Right ventricle myocardium superior (tissue), 1 donor: ENCODE data around the gene KRT71. TPM values are rescaled to one million over a fixed set of nuclear protein-coding genes. Genes with fewer than 3 reads are reported as not detected.
A peak's percentile ranks its signal among the peaks of the same experiment; 100 is the strongest.

Experiments used
- ATAC-seq: fragments of 200-7000 bp; cut with Tn5 transposase; one replicate; pipeline ENCODE4 v1.9.1; 2020; ENCODE audit warnings: mild to moderate bottlenecking; ENCODE audit not compliant: poor library complexity
- DNase-seq: peaks from one replicate; pipeline ENCODE4 v3.0.0-alpha.2; 2020
- intact Hi-C: fragments of 100-400 bp; cut with DNase I; formaldehyde crosslinking; loops from one replicate; pipeline ENCODE4 v1.11.2; 2022
- total RNA-seq: library from RNA; stranded (reverse); fragmentation: NEBNext Ultra II Directional; extraction: Animal tissue kit (Norgen Biotek cat#: 25700); gene quantifications from one replicate; pipeline ENCODE4 v1.2.1, GENCODE V29; 2021
- donor health status: DM: no; HTN: yes; CAD: no; lungs with severe emphysema.

The KRT71 gene
- total RNA-seq, 1 donor from 2014 or later = not detected

DNA sequence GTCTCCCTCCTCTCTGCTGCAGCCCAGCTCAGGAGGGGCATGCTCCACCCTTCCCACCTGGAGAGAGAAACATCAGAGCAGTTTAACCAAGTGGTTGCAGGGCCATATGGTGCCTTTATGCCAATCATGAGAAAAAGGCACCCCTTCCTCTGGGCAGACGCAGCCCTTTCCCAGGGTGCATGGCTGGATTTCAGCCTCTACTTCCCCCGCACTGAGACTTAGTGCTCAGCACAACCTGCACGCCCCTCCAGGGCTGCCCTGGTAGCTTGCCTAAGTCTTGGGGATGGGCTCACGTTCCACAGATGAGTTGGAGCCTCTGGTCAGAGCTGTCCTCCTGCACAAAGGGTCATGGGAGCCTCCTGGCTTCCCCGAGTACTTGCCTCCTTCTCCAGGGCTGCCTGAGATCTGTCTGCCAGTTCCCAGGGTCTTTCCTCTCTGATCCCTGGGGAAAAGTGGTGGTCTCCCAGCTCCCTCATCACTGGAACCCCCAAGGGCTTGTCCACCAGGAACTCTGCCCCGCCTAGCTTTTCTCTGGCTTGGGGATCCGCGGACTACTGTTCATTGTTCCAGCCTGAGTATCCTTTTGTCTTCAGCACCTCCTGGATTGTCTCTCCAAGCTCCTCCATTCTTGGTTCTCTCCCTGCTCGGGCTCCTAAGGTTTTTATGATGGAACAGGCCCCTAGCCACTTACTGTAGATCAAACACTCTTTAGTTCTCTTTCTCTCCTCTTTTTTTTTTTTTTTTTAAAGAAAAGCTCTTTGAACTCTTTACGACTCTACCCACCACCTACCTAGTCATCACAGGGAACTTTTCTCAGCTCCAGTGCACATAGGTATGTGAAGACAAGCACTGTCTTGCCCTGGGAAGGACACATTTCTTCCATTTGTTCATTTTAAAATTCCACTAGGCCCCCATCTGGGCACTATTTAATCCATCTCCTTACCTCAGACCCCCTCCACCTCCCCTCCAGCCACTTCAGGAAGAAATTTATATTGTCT lies 26.8 kb upstream of the KRT71 start:
- DNase-seq (no peak), ATAC-seq (no peak)
- intact Hi-C loops = loop anchor here (10.0 kb wide), 1 partner anchor 425 kb away; no protein-coding TSS in a partner anchor

DNA sequence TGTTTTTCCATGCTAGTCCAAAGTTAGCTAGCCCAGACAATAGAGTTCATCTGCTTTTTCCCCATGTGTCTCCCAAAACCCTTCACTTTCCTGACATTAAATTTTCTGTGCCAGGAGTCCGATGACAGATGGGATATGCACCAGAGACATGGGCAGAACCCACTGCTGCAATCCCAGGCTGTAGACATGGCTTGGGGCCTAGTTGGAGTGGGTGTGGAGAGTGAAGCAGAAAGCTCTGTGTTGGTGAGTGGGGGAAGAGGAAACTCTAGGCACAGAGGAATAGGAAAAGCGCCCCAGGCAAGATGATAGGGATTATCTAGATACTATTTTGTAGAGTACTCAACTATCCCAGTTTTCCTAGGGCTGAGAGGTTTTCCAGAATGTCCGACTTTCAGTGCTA lies 25.5 kb upstream of the KRT71 start:
- ATAC-seq = no peak
- intact Hi-C loops = no loop called here
- no peak for DNase-seq

DNA sequence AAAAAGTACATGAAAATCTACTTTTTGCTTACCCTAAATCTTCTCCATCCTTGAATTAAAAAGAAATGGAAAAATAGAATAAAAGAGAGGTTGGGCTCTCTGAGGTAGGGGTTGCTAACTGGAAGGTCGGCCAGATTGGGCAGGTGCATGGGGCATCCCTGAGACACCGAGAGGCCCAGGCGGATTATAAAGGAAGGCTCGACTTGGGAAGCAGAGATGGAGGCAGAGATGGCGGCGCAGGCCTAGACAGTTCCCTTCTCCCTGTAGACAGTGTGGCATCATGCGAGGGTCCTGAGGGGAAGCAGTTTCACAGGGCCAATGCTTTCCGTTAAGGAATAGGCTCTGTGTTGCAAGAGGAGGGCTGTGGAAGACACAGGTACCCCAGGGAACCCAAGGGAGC lies 24.4 kb upstream of the KRT71 start:
- no peak for DNase-seq
- intact Hi-C loops = no loop called here
- ATAC-seq = no peak

DNA sequence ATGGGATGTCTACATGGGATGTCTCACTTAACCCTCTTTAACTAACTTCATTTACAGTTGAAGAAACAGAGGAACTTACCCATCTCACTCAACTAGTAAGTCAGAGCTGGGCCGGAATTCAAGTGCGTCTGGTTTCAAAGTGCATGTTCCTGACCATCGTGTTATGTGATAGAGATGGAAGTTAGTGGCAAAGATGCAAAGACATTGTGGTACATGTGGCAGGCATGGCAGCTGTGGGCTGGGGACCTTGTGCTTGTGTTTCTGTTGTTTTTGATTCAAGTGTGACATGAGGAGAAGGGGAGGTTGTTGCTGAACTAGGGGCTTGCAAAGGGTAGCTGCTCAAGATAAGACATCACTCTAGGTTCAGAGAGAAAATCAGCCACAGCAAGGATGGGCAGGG lies 23.0 kb upstream of the KRT71 start:
- intact Hi-C loops = no loop called here
- no peak for ATAC-seq
- no peak for DNase-seq

DNA sequence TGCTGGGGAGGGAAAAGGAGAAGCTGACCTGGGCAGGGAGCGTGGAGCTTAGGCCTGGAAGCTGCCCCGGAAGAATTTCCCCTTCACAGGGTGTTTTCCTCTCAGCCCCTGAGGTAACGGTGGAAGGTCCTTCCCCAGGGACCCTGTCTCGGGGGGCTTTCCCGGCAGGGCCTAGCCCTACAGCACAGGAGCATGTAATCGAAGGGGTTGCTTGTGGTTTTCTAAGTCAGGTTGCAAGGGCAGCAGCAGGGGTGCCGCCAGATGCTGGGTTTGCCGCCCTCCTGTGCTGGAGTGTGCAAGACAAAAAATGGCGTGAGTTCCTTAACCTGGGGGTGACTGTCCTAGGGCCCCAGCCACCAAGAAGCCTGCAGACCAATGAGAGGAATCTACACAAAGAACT lies 22.3 kb upstream of the KRT71 start:
- DNase-seq = no peak
- no peak for ATAC-seq
- intact Hi-C loops = no loop called here

DNA sequence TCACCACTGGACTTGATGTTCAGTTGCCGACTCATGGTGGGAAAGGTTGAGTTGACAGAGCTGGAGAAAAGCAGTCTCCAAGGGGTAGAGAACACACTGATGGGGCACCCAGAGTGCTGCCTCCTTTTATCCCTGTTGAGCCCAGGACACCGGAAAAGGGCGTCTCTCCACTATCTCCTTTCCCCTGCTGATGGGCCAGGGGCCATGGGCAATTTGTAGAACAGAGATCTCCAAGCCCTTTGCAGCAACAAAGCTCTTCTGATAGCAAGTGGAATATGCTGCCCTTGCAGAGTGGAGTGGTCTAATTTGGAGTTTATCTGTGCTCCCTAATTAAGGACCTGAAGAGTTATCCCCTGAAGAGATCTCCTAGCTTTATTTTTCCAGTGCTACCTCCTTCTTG lies 20.8 kb upstream of the KRT71 start, which contains the start of gene KRT74:
KRT74 (minus strand) TSS at position 101 of the 400 bp plus-strand sequence; CDS start at position 35, 66 bp downstream.
- intact Hi-C loops = no loop called here
- DNase-seq (no peak), ATAC-seq (no peak)

DNA sequence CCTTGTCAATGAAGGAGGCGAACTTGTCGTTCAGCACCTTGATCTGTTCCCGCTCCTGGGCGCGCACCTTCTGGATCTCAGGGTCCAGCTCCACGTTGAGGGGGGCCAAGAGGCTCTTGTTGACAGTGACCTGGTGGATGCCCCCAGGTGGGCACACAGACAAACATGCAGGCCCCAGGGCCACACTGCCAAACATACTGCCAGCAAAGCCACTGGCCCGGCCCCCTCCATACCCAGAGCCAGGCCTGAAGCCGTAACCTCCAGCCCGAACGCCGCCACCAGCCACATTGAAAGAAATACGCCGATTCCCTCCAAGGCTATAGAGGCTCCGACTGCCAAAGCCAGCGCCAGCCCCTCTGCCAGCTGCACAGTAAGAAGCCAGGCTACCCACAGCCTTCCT lies 20.4 kb upstream of the KRT71 start:
- intact Hi-C loops = no loop called here
- DNase-seq = no peak
- no peak for ATAC-seq

DNA sequence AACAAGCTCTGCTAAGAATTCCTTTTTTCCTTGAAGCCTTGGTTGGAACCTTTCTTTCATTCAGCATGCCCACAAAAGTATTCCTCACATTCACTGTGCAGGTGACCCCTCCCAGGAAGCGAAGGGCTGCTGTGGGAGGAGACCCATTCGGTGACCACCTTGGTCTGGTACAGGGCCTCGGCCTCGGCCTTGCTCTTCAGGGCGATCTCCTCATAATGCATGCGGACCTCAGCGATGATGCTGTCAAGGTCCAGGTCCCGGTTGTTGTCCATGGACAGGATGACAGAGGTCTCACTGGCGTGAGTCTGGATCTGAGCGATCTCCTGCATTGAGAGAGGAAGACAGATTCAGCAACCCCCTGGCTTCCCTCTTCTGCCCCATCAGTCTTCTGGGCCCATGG lies 17.6 kb upstream of the KRT71 start:
- intact Hi-C loops = no loop called here
- DNase-seq = no peak
- ATAC-seq = no peak

DNA sequence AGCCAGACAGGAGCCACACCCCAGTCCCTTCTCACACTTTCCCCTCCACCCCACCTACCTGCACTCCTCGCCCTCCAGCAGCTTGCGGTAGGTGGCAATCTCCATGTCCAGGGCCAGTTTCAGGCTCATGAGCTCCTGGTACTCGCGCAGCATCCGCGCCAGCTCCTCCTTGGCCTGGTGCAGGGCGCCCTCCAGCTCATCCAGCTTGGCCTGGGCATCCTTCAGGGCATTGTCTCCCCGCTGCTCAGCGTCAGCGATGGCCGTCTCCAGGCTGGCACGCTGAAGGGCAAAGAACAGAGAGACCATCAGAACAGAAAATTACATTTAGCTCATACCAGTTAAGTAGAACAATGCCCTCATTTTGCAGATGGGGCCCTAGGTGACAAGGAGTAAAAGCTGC lies 15.2 kb upstream of the KRT71 start:
- DNase-seq (no peak), ATAC-seq (no peak)
- intact Hi-C loops = no loop called here

DNA sequence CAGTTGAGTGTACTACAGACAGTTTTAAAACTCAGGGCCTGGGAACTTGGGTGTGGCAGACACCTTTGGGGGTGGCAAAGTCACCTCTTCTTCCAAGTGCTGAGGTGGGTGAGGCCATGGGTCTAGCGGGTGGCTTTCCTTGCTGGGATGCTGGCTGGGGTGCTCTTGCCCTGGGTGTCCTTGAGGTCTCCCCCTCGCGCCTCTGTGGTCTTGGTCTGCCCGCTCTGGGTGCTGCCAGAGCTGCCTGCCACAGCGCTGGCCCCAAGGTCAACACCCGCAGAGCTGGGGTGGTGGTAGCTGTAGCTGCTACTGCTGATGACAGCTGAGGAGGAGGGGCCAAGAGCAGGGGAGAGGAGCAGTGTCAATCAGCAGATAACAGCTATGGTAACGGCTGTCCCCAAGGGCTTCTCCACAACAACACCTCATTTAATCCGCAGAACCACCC lies 13.9 kb upstream of the KRT71 start:
- intact Hi-C loops = no loop called here
- ATAC-seq (peak; percentile 96), DNase-seq (peak; percentile 75)

DNA sequence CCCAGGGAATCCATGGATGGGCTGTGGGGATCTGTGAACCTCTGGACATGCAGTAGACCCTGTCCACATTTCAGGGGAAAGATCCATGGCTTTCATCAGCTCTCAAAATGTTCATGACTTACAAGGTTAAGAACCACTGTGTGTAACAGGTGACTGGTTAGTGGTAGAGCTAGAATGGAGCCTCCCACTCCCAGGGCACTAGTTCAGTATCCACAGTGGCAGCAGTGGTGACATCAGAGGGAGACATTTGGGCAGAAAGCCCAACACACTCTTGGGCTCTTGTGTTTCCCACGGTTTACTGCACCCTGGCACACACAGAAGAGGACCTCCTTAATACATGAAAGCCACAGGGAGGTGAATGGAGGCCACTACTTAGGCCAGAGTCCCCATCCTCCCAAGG lies 11.6 kb upstream of the KRT71 start:
- ATAC-seq (no peak), DNase-seq (no peak)
- intact Hi-C loops = no loop called here

DNA sequence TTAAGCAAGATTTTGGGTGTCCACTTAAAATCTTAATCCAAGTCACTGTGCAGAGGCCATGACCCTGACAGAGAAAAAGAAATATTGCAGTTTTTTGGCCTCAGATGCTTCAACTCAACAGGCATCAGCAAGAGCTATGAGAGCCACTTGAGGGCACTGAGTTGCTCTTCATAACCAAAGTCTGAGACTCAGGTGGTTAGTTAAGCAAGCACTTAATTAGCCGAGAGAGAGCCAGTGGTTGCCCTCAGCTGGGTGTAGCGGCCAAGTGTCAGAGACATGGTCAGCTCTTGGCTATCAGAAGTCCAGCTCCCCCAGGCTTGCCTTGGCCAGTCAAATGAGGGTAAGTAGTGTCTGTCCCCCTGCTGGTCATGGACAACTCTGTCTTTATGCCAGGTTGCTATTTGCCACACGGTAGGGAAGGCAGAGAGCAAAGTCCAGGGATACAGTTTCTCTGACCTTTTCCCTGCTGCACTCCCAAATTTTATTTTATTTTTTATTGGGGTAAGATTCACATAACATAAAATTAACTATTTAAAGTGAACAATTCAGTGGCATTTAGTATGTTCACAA lies 9.0 kb upstream of the KRT71 start:
- intact Hi-C loops = no loop called here
- ATAC-seq (no peak), DNase-seq (no peak)

DNA sequence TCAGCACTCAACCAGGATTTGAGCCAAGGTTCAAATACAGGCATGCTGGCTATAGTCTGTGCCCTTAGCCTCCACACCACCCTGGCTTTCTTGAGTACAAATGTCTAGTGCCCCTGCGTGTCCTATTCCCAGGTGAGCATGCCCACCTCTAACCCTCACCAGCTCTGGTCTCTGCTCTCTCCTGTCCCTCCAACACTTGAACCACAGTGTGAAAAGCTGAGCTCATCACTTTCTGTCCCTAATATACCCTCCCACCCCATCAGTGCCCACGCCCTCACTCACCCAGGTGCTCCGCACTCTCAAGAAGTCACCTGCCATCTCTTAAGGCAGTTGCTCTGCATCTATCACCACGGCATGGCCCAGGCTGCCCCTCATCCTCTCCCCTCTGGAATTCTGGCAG lies 7.0 kb upstream of the KRT71 start:
- ATAC-seq (no peak), DNase-seq (no peak)
- intact Hi-C loops = no loop called here

DNA sequence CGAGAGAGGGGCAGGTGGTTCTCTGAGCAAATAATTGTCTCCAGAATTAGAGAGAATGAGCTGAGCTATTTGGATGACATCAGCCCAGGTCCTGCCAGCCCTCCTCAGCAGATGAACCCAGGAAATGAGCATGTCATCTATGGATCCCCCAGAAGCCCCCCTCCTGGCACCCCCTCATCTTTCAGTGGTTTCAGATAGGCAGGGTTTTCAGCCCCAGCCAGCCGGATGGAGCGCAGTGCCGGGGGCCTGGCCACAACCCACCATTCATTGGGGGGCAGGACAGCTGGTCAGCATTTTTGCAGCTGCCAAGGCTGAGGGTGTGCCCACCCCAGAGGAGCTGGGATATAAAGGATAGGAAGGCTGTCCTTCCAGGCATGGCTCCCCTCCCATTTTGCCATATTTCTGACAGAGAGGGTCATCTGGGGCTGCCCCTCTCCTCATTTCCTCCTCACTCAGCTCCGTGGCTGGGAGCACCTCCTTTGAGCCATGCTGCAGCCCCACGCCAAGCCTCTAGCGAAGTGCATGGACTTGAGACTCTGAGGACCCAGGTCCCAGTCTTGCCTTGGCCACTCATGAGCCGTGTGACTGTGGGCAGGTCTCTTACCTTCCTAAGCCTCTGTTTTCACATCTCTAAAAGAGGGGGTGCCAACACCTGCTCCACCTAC lies 6.0 kb upstream of the KRT71 start:
- intact Hi-C loops = no loop called here
- DNase-seq = no peak
- ATAC-seq = no peak

DNA sequence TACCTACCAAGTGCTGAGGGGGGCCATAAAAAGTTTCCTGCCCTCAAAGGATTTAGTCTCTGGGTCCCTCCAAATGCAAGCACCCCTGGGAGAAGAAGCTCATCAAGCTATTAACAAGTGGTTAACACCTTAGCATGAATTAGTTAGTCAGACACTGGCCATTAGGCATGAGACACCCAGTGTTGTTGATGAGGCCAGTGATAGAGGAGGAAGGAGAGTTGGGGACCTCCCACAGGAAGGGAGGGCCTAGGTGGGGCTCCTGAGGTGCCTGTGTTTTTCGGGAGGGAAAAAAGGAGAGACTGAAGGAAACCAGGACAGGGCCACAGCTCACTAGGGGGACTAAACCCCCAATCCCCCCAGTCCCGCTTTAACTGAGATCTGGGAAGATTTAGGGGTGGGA lies 4.5 kb upstream of the KRT71 start:
- intact Hi-C loops = no loop called here

DNA sequence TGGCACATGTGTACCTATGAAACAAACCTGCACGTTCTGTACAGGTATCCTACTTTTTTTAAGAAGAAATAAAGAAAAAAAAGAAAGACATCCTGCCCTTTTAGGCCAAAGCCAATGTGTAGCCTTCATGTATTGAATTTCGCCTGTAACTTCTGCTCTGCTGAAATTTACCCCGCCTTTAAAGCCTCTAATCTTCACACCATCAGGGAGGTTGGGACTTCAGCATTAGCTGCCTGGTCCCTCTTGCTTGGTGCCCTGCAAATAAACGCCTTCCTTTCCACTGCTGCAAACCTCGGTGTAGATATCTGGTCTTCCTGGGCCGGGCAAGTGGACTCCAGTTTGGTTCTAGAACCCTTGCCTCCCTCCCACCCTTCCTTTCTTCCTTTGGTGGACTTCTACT lies 2.6 kb upstream of the KRT71 start:
- DNase-seq = no peak
- no peak for ATAC-seq
- intact Hi-C loops = no loop called here

More for the DNA sequence above, 4.5 kb upstream of the KRT71 start:
- ATAC-seq (no peak), DNase-seq (no peak)

DNA sequence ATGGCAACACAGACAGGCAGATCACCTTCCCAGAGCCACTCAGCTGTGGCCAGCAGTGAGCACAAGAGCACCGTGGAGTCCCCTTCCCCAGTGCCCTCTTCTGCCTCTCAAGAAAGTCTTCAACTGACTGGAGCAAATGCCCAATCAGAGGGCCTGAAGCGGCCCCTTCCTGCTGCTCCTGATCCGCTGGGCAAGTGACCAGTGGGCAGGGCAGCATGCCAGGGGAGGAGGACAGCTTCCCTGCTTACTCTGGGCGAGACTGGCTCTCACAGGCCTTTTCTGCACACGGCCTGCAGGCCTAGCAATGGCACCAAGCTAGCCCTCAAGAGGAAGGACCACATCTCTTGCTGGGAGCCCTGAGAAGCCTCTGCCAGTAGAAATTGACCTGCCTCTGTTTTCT lies 890 bp downstream of the KRT71 start:
- intact Hi-C loops = no loop called here
- DNase-seq (no peak), ATAC-seq (peak; percentile 44)

DNA sequence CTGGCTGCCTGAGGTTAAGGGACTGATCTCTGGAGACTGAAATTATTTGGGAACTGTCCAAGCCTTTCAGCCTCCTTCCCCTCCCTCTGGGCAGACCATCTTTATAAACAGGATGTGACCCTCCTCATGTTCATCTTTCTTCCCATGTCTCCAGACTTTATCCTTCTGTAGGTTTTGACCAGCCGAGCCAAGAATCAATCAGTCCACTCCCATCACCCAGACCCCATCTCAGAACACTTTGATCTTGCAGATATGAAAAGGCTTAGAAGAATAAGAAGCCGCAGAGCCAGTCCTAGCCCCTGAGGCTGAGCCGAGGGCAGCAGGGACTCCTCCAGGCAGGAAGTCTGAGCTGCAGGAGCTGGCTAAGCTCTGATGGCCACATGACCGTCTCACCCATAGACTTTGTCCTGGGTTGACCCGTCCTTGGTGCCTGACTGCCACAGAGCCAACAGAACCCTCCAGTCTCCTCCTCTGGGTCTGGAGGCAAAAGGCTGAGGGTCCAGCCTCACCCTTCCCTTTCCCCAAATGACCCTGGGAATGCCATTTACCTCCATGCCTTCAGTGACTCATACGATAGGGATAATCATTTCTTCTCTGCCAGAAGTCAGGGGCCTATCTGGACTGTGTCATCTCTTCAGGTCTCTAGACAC lies 1.6 kb downstream of the KRT71 start:
- intact Hi-C loops = no loop called here
- DNase-seq (no peak), ATAC-seq (peak; percentile 87)

DNA sequence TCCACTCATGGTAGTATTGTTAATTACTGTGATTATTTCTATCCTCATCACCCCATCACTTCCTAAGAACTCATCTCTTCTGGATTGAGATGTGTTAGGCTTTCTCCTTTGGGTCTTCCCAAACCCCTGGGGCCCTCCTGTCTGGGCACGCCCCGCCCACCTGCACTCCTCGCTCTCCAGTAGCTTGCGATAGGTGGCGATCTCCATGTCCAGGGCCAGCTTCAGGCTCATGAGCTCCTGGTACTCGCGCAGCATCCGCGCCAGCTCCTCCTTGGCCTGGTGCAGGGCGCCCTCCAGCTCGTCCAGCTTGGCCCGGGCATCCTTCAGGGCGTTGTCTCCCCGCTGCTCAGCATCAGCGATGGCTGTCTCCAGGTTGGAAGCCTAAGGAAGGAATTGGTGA lies 6.8 kb downstream of the KRT71 start:
- ATAC-seq (no peak), DNase-seq (no peak)
- intact Hi-C loops = no loop called here
